IMR-90 (cell line): ENCODE results near the gene CSHL1. TPM values are rescaled to one million over a fixed set of nuclear protein-coding genes. Genes with fewer than 3 reads are reported as not detected.

ENCODE experiments used
- ATAC-seq: fragments of 200-7000 bp; cut with Tn5 transposase; 2 replicates; pipeline ENCODE4 v1.9.1; 2020; ENCODE audit warnings: low read depth, mild to moderate bottlenecking, moderate library complexity
- BruUV-seq: library from RNA; stranded (reverse); fragments of 400-500 nt; replicated peaks from 2 replicates; lab custom pipeline; 2021; lab: Mats Ljungman, UMichigan
- CTCF ChIA-PET: fragments of 300-600 bp; formaldehyde crosslinking; extraction: SDS; loops from one replicate; lab custom pipeline; 2021; ENCODE audit warnings: antibody characterized with exemption; lab: Yijun Ruan, JAX
- POLR2A ChIA-PET: fragments of 300-600 bp; sonication (Branson Sonifier 250); formaldehyde crosslinking; loops from one replicate; lab custom pipeline; 2022; ENCODE audit warnings: antibody characterized with exemption; ENCODE audit not compliant: unreplicated experiment; lab: Charles Lee
- DNase-seq: peaks from one replicate; pipeline ENCODE4 v3.0.0; 2013
- H2AFZ ChIP-seq: replicated peaks from 2 replicates; pipeline ENCODE3; 2013; ENCODE audit warnings: low read length, mild to moderate bottlenecking; ENCODE audit not compliant: poor library complexity
- H2AK5ac ChIP-seq: 2 replicates; pipeline ENCODE4 v1.6.1; 2013; ENCODE audit warnings: low read depth, low read length, inconsistent platforms
- H2AK9ac ChIP-seq: replicated peaks from 2 replicates; pipeline ENCODE3; 2013; ENCODE audit warnings: mild to moderate bottlenecking, low read depth, low read length, moderate library complexity; ENCODE audit not compliant: poor library complexity
- H2BK120ac ChIP-seq: 2 replicates; pipeline ENCODE4 v1.6.1; 2013; ENCODE audit warnings: low read depth, low read length, inconsistent platforms
- H2BK15ac ChIP-seq: 3 replicates; pipeline ENCODE4 v1.6.1; 2013; ENCODE audit warnings: low read depth, low read length, inconsistent platforms
- H2BK20ac ChIP-seq: 2 replicates; pipeline ENCODE4 v1.6.1; 2013; ENCODE audit warnings: low read depth, mild to moderate bottlenecking, inconsistent platforms, low read length, moderate library complexity
- H2BK5ac ChIP-seq: 2 replicates; pipeline ENCODE4 v1.6.1; 2013; ENCODE audit warnings: mild to moderate bottlenecking, low read depth, low read length, inconsistent platforms; ENCODE audit not compliant: poor library complexity, severe bottlenecking
- H3K14ac ChIP-seq: replicated peaks from 2 replicates; pipeline ENCODE4 v1.6.1; 2013; ENCODE audit warnings: low read depth, low read length, inconsistent platforms
- H3K18ac ChIP-seq: 2 replicates; pipeline ENCODE4 v1.6.1; 2013; ENCODE audit warnings: low read depth, low read length, control low read depth
- H3K23ac ChIP-seq: 2 replicates; pipeline ENCODE4 v1.6.1; 2013; ENCODE audit warnings: low read depth, low read length, inconsistent platforms
- H3K27ac ChIP-seq: 2 replicates; pipeline ENCODE4 v1.5.1; 2013; ENCODE audit warnings: mild to moderate bottlenecking, control low read depth, low read length; ENCODE audit not compliant: insufficient read depth
- H3K27me3 ChIP-seq: 2 replicates; pipeline ENCODE4 v1.6.1; 2013; ENCODE audit warnings: low read length; ENCODE audit not compliant: control insufficient read depth, insufficient read depth
- H3K36me3 ChIP-seq: 2 replicates; pipeline ENCODE4 v1.6.1; 2013; ENCODE audit warnings: low read length, mixed read lengths; ENCODE audit not compliant: control insufficient read depth, insufficient read depth
- H3K4ac ChIP-seq: 2 replicates; pipeline ENCODE4 v1.6.1; 2013; ENCODE audit warnings: low read depth, low read length, inconsistent platforms
- H3K4me1 ChIP-seq: 2 replicates; pipeline ENCODE4 v1.6.1; 2013; ENCODE audit warnings: low read length, mixed read lengths; ENCODE audit not compliant: control insufficient read depth, insufficient read depth
- H3K4me2 ChIP-seq: 2 replicates; pipeline ENCODE4 v1.6.1; 2013; ENCODE audit warnings: low read depth, mild to moderate bottlenecking, control low read depth, low read length, moderate library complexity
- H3K4me3 ChIP-seq: 2 replicates; pipeline ENCODE4 v1.5.1; 2013; ENCODE audit warnings: low read depth, mild to moderate bottlenecking, control low read depth, low read length, moderate library complexity; ENCODE audit not compliant: insufficient read depth
- H3K56ac ChIP-seq: 2 replicates; pipeline ENCODE4 v1.6.1; 2013; ENCODE audit warnings: low read length, inconsistent platforms; ENCODE audit not compliant: insufficient read depth; ENCODE audit errors: extremely low read depth
- H3K79me1 ChIP-seq, 2 experiments: 2 replicates each; pipeline ENCODE4 v1.6.1; 2013; ENCODE audit warnings: low read length in 2 of 2, inconsistent platforms in 1 of 2, low read depth in 1 of 2
- H3K9ac ChIP-seq: 2 replicates; pipeline ENCODE4 v1.6.1; 2013; ENCODE audit warnings: low read depth, low read length, control low read depth
- H3K9me1 ChIP-seq: 2 replicates; pipeline ENCODE4 v1.6.1; 2013; ENCODE audit warnings: low read length, inconsistent platforms; ENCODE audit not compliant: insufficient read depth
- H3K9me3 ChIP-seq: 2 replicates; pipeline ENCODE4 v1.6.1; 2013; ENCODE audit warnings: low read length; ENCODE audit not compliant: control insufficient read depth, insufficient read depth
- H4K20me1 ChIP-seq: 2 replicates; pipeline ENCODE4 v1.6.1; 2013; ENCODE audit warnings: low read length, inconsistent platforms; ENCODE audit not compliant: insufficient read depth
- H4K5ac ChIP-seq: 2 replicates; pipeline ENCODE4 v1.6.1; 2013; ENCODE audit warnings: mild to moderate bottlenecking, low read depth, low read length, control low read depth
- H4K8ac ChIP-seq, 2 experiments: 2 replicates each; pipeline ENCODE4 v1.6.1; 2013; ENCODE audit warnings: low read depth in 2 of 2, low read length in 2 of 2, control low read depth in 1 of 2, inconsistent platforms in 1 of 2
- H4K91ac ChIP-seq: 2 replicates; pipeline ENCODE4 v1.6.1; 2013; ENCODE audit warnings: low read depth, low read length, inconsistent platforms; ENCODE audit not compliant: insufficient read depth
- BHLHE40 ChIP-seq: fragments of 150-350 bp; IDR thresholded peaks from 2 replicates; pipeline ENCODE4 v1.6.1; 2016; ENCODE audit warnings: mild to moderate bottlenecking, low read depth, low read length
- CEBPB ChIP-seq: IDR thresholded peaks from 2 replicates; pipeline ENCODE4 v1.6.1; 2012; ENCODE audit warnings: low read depth, low read length, improper control_type of control experiment
- CTCF ChIP-seq: conservative IDR thresholded peaks from 2 replicates; pipeline ENCODE4 v1.5.1; 2012; ENCODE audit warnings: mild to moderate bottlenecking, low read depth, low read length, improper control_type of control experiment
- ELK1 ChIP-seq: fragments of 150-350 bp; IDR thresholded peaks from 2 replicates; pipeline ENCODE4 v1.6.1; 2016; ENCODE audit warnings: low read depth, mild to moderate bottlenecking, low read length, moderate library complexity, borderline replicate concordance
- FOS ChIP-seq: fragments of 150-350 bp; IDR thresholded peaks from 2 replicates; pipeline ENCODE4 v1.6.1; 2016; ENCODE audit warnings: low read depth, low read length
- MXI1 ChIP-seq: IDR thresholded peaks from 2 replicates; pipeline ENCODE4 v1.6.1; 2012; ENCODE audit warnings: low read depth, mild to moderate bottlenecking, low read length, moderate library complexity, borderline replicate concordance
- NFE2L2 ChIP-seq: fragments of 150-350 bp; IDR thresholded peaks from 2 replicates; pipeline ENCODE4 v1.6.1; 2016; ENCODE audit warnings: low read depth, mild to moderate bottlenecking, low read length
- POLR2A ChIP-seq: IDR thresholded peaks from 2 replicates; pipeline ENCODE4 v1.6.1; 2012; ENCODE audit warnings: mild to moderate bottlenecking, low read depth, low read length
- RAD21 ChIP-seq: IDR thresholded peaks from 2 replicates; pipeline ENCODE4 v1.6.1; 2012; ENCODE audit warnings: low read length, improper control_type of control experiment
- RCOR1 ChIP-seq: IDR thresholded peaks from 2 replicates; pipeline ENCODE4 v1.6.1; 2012; ENCODE audit warnings: mild to moderate bottlenecking, low read length, improper control_type of control experiment; ENCODE audit not compliant: insufficient replicate concordance
- RFX5 ChIP-seq: IDR thresholded peaks from 2 replicates; pipeline ENCODE4 v1.8.0; 2012; ENCODE audit warnings: low read depth, mild to moderate bottlenecking, low read length, moderate library complexity
- SMC3 ChIP-seq: fragments of 150-350 bp; IDR thresholded peaks from 2 replicates; pipeline ENCODE4 v1.6.1; 2016; ENCODE audit warnings: low read depth, mild to moderate bottlenecking, antibody characterized with exemption, low read length, moderate library complexity
- USF2 ChIP-seq: fragments of 150-350 bp; IDR thresholded peaks from 2 replicates; pipeline ENCODE4 v1.6.1; 2017; ENCODE audit warnings: mild to moderate bottlenecking, antibody characterized with exemption, low read length, low read depth
- WGBS, 2 experiments: methylation state at CpG; one replicate each; pipeline versions ENCODE4 v1.1.5 to v1.1.7; 2013; ENCODE audit warnings: missing lambda C conversion rate in 2 of 2; ENCODE audit not compliant: insufficient read length in 1 of 2; ENCODE audit errors: extremely low coverage in 2 of 2; 5-methylcytosine and 5-hydroxymethylcytosine counted together
- dilution Hi-C: fragments of 300-500 bp; cut with HindIII; formaldehyde crosslinking; loops from one replicate; pipeline ENCODE4 v1.14.3; 2018; ENCODE audit warnings: low sequenced_read_pairs; ENCODE audit not compliant: unreplicated experiment
- in situ Hi-C: fragments of 300-500 bp; cut with MboI; formaldehyde crosslinking; loops from 3 replicates; pipeline ENCODE4 v1.14.3; 2019; ENCODE audit warnings: low sequenced_read_pairs, inconsistent platforms, mixed read lengths
- intact Hi-C: fragments of 100-400 bp; cut with micrococcal nuclease; formaldehyde crosslinking; loops from 2 replicates; pipeline ENCODE4 v1.10.0; 2022
- polyA plus RNA-seq, 3 experiments: library from polyadenylated mRNA; depleted of rRNA; stranded (reverse); fragments of >200 nt; gene quantifications; 2 replicates each; pipeline ENCODE4 v1.2.3, GENCODE V29; 2012; ENCODE audit warnings: low replicate concordance in 1 of 3
- total RNA-seq: library from RNA; depleted of rRNA; stranded (reverse); fragments of >200 nt; gene quantifications from 2 replicates; pipeline ENCODE4 v1.2.3, GENCODE V29; 2012

CSHL1 gene
- total and polyA plus RNA-seq, 2 of the 4 experiments (the other 2 are of a cell fraction) = not detected

GRCh38 chr17:63950940-63951907, 40.2 kb upstream of the CSHL1 start:
- Histone ChIP-seq H3K14ac (no peak overlapping the region), H3K27ac (no peak overlapping the region), H3K36me3 (no peaks in the 10 kb centered on the region), H2BK15ac (no peak overlapping the region), H4K8ac (no peak overlapping the region), H2BK20ac (no peak overlapping the region), H2AK5ac (no peak overlapping the region), H4K5ac (no peak overlapping the region), H3K9me1 (no peaks in the 10 kb centered on the region), H3K9ac (no peak overlapping the region), H3K56ac (no peak overlapping the region), H4K20me1 (no peaks in the 10 kb centered on the region), H2BK5ac (no peak overlapping the region), H3K27me3 (peaks cover 21% of the 10 kb centered on the region), H3K18ac (no peak overlapping the region), H3K9me3 (no peaks in the 10 kb centered on the region), H2AFZ (no peak overlapping the region), H2AK9ac (no peak overlapping the region), H3K4ac (no peak overlapping the region), H2BK120ac (no peak overlapping the region), H3K4me1 (no peaks in the 10 kb centered on the region), H3K79me1 (no peaks in the 10 kb centered on the region), H3K23ac (no peak overlapping the region), H4K91ac (no peak overlapping the region), H3K4me3 (no peak overlapping the region), H3K4me2 (no peak overlapping the region)
- no peak for TF ChIP-seq USF2
- TF ChIP-seq MXI1 = no peak
- no peak for TF ChIP-seq ELK1
- no peak for TF ChIP-seq CTCF
- no peak for TF ChIP-seq POLR2A
- TF ChIP-seq RFX5 = no peak
- no peak for TF ChIP-seq CEBPB
- TF ChIP-seq RAD21 = no peak
- no peak for TF ChIP-seq NFE2L2
- no peak for TF ChIP-seq FOS
- TF ChIP-seq BHLHE40 = no peak
- no peak for TF ChIP-seq RCOR1
- TF ChIP-seq SMC3 = no peak
- ATAC-seq (no peak), DNase-seq (no peak)
- POLR2A ChIA-PET = no interaction called here
- BruUV-seq = no TSS peak
- 78% methylated on average over 11 of the region's 29 CpGs; no CpG with 5 or more reads in 1 of the 2 experiments for whole genome bisulfite sequencing, 2 experiments
- dilution Hi-C loops (no loop called here), in situ Hi-C loops (no loop called here), intact Hi-C loops (no loop called here)
- CTCF ChIA-PET = no interaction called here
